ENCODE data around the gene OTOS.

OTOS gene

DNA sequence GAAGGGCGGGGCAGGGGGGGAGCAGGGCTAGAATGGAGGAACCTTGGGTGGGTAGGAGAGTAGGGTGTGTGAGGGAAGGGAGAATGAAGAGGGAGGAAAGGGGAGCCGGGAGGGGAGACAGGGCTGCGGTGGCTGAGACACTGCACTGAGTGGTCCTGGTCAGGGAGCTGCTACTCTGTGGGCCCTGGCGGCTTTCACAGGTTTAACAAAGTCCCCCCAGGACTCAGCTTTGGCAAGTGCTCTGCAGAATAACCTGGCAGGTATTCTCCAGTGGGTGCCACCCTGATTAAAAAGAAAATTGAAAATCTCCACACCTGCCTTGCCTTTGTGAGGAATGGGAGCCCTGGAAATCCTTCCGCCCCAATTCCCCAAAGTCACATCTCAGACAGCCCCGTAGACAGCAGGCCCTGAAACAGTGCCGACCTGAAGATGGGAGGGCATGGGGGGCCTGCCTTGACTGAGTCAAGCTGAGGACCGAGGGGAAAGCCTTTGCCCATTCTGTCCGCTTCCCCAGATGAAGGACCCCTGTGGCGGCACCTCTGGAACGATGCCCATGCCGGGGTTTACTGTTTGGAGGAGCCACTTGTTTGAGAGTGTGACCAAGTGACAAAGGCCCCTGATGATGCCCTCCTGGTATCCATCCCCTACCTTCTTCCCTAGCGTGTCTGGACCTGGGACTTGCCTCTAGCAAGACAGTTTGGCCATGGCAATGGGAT lies 43.6 kb upstream of the OTOS start:
- peaks cover 35% of the 10 kb centered on the region for H3K27me3 Mint-ChIP-seq (ENCODE audit: low read depth, poor library complexity)
- no peak overlapping the region for H3K27ac Mint-ChIP-seq
- peaks cover 34% of the 10 kb centered on the region for H3K9me3 Mint-ChIP-seq
- no peak for DNase-seq
- no peak overlapping the region for H3K4me3 Mint-ChIP-seq
- no peaks in the 10 kb centered on the region for H3K36me3 Mint-ChIP-seq (ENCODE audit: low read depth)
- TF ChIP-seq, protein P1, sequence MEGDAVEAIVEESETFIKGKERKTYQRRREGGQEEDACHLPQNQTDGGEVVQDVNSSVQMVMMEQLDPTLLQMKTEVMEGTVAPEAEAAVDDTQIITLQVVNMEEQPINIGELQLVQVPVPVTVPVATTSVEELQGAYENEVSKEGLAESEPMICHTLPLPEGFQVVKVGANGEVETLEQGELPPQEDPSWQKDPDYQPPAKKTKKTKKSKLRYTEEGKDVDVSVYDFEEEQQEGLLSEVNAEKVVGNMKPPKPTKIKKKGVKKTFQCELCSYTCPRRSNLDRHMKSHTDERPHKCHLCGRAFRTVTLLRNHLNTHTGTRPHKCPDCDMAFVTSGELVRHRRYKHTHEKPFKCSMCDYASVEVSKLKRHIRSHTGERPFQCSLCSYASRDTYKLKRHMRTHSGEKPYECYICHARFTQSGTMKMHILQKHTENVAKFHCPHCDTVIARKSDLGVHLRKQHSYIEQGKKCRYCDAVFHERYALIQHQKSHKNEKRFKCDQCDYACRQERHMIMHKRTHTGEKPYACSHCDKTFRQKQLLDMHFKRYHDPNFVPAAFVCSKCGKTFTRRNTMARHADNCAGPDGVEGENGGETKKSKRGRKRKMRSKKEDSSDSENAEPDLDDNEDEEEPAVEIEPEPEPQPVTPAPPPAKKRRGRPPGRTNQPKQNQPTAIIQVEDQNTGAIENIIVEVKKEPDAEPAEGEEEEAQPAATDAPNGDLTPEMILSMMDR (IDR thresholded peaks at IDR 0.05): no peak
- H3K4me1 Mint-ChIP-seq: peaks cover 5% of the 10 kb centered on the region

DNA sequence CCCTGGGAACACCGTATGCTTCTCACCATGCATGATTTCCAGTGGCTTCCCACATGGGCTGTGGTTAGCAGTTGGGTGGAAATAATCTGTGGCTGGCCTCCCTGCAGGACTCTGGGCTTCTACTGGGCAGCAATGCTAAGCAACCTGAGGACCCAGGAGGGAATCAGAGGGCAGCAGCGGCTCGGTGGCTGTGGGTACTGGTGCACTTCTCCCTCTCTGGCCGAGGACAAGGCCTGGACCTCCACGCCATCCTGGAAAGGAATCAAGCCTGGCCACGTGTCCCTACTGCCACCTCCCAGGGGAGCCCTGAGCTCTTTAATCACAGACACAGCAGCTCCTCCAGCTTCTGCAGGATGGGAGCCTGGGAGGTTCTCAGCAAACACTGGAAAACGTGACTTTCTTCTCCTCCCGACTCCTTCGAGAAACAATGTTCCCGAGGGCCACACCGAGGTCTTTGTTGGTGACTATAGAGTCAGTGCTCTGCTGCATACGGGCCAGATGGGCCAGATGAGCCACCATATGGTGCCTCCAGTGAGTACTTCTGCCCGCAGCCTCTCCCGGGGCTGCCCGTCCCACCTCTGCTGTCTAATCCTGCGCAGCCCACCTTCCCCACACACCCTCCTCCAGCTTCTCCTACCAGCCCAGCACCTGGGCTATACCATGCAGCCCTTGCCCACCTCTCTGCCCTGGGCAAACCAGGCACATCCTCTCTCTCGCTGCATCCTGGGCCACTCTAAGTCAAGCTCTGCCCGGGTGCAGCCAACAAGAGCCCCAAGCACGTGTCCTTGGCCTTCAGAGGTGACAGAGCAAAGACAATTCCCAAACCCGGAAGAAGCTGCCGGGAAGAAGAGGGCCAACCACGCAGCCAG lies 42.8 kb upstream of the OTOS start:
- TF ChIP-seq, protein P1 (IDR thresholded peaks at IDR 0.05): no peak

DNA sequence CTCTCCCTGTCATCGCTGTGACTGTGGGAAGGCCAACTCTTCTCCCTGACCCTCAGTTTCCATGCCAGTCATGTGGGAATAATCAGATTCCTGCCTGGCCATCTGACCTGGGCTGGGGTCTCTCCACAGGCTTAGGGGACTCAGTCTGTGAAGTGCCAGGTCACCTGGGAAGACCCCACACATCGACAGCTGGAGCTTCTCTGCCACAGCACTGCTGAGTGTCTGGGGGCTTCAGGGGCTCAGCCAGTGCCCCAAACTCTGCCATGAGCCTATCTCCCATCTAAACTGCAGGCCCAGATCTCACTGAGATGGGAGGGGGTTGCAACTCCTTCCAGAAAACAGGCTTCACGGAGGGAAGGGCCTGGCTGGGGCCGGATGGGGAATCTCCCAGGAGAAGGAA lies 42.0 kb upstream of the OTOS start:
- Mint-ChIP-seq H3K4me1 (peaks cover 5% of the 10 kb centered on the region), H3K4me3 (no peak overlapping the region), H3K9me3 (peaks cover 18% of the 10 kb centered on the region), H3K36me3 (ENCODE audit: low read depth) (no peaks in the 10 kb centered on the region), H3K27ac (no peak overlapping the region), H3K27me3 (ENCODE audit: low read depth, poor library complexity) (peaks cover 29% of the 10 kb centered on the region)
- DNase-seq: no peak
- TF ChIP-seq, protein P1 (IDR thresholded peaks at IDR 0.05): no peak

More for the DNA sequence above, 42.8 kb upstream of the OTOS start:
- H3K27me3 Mint-ChIP-seq (ENCODE audit: low read depth, poor library complexity): peaks cover 34% of the 10 kb centered on the region
- peaks cover 26% of the 10 kb centered on the region for H3K9me3 Mint-ChIP-seq
- H3K4me1 Mint-ChIP-seq: peaks cover 5% of the 10 kb centered on the region
- no peaks in the 10 kb centered on the region for H3K36me3 Mint-ChIP-seq (ENCODE audit: low read depth)
- no peak for DNase-seq
- H3K4me3 Mint-ChIP-seq: no peak overlapping the region
- H3K27ac Mint-ChIP-seq: no peak overlapping the region

DNA sequence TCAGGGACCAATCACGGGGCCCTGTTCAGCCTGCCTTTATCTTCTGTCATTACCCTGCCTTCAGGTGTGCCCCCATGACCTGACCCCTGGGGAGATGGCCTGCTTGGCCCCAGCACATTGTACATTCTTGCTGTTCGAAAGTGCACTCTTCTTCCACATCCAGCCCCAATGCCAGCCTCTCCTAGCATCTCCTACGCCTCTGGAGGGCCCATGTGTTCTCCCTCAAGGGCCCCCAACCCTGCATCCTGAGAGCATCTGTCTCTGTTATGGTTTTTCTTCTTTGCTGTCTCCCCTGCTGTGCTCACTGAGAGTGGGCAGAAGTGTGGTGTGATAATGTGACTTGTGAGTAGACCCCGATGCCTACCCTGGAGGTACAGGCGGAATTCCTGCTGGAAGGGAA lies 41.5 kb upstream of the OTOS start:
- TF ChIP-seq, protein P1 (IDR thresholded peaks at IDR 0.05): no peak
- no peaks in the 10 kb centered on the region for H3K36me3 Mint-ChIP-seq (ENCODE audit: low read depth)
- no peak overlapping the region for H3K4me3 Mint-ChIP-seq
- H3K27me3 Mint-ChIP-seq (ENCODE audit: low read depth, poor library complexity): peaks cover 26% of the 10 kb centered on the region
- H3K9me3 Mint-ChIP-seq: peaks cover 13% of the 10 kb centered on the region
- H3K4me1 Mint-ChIP-seq: peaks cover 5% of the 10 kb centered on the region
- no peak overlapping the region for H3K27ac Mint-ChIP-seq
- no peak for DNase-seq

DNA sequence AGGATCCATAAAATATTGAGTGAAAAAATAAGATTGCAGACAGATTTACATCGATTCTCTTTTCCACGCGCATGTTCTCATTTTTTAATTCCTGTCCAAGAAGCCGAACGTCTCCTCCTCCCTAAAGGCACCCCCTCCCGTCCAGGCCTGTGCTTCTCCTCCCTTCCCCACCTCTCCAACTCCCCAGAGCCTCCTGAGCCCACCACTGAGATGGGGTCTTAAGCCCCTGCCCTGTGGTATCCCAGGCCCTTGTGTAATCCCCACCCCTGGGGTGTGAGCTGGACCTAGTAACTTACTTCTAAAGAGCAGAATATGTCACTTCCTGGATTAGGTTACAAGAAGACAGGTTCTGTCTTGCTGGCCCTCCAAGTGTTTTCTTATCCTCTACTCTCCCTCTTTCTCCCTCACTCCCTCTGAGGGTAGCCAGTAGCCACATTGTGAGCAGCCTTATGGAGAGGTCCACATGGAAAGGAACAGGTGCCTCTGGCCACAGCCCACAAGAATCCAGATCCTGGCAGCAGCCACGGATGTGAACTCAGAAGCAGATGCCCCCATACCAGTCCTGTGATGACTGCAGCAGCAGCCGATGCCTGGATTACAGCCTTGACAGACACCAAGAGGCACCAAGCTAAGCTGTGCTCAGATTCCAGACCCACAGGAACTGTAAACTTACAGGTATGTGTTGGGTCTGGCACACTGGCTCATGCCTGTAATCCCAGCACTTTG lies 39.6 kb upstream of the OTOS start:
- Mint-ChIP-seq H3K27me3 (ENCODE audit: low read depth, poor library complexity) (peaks cover 35% of the 10 kb centered on the region), H3K36me3 (ENCODE audit: low read depth) (no peaks in the 10 kb centered on the region), H3K4me1 (peaks cover 5% of the 10 kb centered on the region), H3K4me3 (no peak overlapping the region), H3K9me3 (no peaks in the 10 kb centered on the region), H3K27ac (no peak overlapping the region)
- DNase-seq: no peak
- TF ChIP-seq, protein P1 (IDR thresholded peaks at IDR 0.05): no peak
